IMR-90 (cell line): ENCODE data around the gene IL20. TPM values are rescaled to one million over a fixed set of nuclear protein-coding genes. Genes with fewer than 3 reads are reported as not detected.

Source experiments
- ATAC-seq: fragments of 200-7000 bp; cut with Tn5 transposase; 2 replicates; pipeline ENCODE4 v1.9.1; 2020; ENCODE audit warnings: low read depth, mild to moderate bottlenecking, moderate library complexity
- BruUV-seq: library from RNA; stranded (reverse); fragments of 400-500 nt; replicated peaks from 2 replicates; lab custom pipeline; 2021; lab: Mats Ljungman, UMichigan
- CTCF ChIA-PET: fragments of 300-600 bp; formaldehyde crosslinking; extraction: SDS; loops from one replicate; lab custom pipeline; 2021; ENCODE audit warnings: antibody characterized with exemption; lab: Yijun Ruan, JAX
- POLR2A ChIA-PET: fragments of 300-600 bp; sonication (Branson Sonifier 250); formaldehyde crosslinking; loops from one replicate; lab custom pipeline; 2022; ENCODE audit warnings: antibody characterized with exemption; ENCODE audit not compliant: unreplicated experiment; lab: Charles Lee
- DNase-seq: peaks from one replicate; pipeline ENCODE4 v3.0.0; 2013
- H2AFZ ChIP-seq: replicated peaks from 2 replicates; pipeline ENCODE3; 2013; ENCODE audit warnings: low read length, mild to moderate bottlenecking; ENCODE audit not compliant: poor library complexity
- H2AK5ac ChIP-seq: 2 replicates; pipeline ENCODE4 v1.6.1; 2013; ENCODE audit warnings: low read depth, low read length, inconsistent platforms
- H2AK9ac ChIP-seq: replicated peaks from 2 replicates; pipeline ENCODE3; 2013; ENCODE audit warnings: mild to moderate bottlenecking, low read depth, low read length, moderate library complexity; ENCODE audit not compliant: poor library complexity
- H2BK120ac ChIP-seq: 2 replicates; pipeline ENCODE4 v1.6.1; 2013; ENCODE audit warnings: low read depth, low read length, inconsistent platforms
- H2BK15ac ChIP-seq: 3 replicates; pipeline ENCODE4 v1.6.1; 2013; ENCODE audit warnings: low read depth, low read length, inconsistent platforms
- H2BK20ac ChIP-seq: 2 replicates; pipeline ENCODE4 v1.6.1; 2013; ENCODE audit warnings: low read depth, mild to moderate bottlenecking, inconsistent platforms, low read length, moderate library complexity
- H2BK5ac ChIP-seq: 2 replicates; pipeline ENCODE4 v1.6.1; 2013; ENCODE audit warnings: mild to moderate bottlenecking, low read depth, low read length, inconsistent platforms; ENCODE audit not compliant: poor library complexity, severe bottlenecking
- H3K14ac ChIP-seq: replicated peaks from 2 replicates; pipeline ENCODE4 v1.6.1; 2013; ENCODE audit warnings: low read depth, low read length, inconsistent platforms
- H3K18ac ChIP-seq: 2 replicates; pipeline ENCODE4 v1.6.1; 2013; ENCODE audit warnings: low read depth, low read length, control low read depth
- H3K23ac ChIP-seq: 2 replicates; pipeline ENCODE4 v1.6.1; 2013; ENCODE audit warnings: low read depth, low read length, inconsistent platforms
- H3K27ac ChIP-seq: 2 replicates; pipeline ENCODE4 v1.5.1; 2013; ENCODE audit warnings: mild to moderate bottlenecking, control low read depth, low read length; ENCODE audit not compliant: insufficient read depth
- H3K27me3 ChIP-seq: 2 replicates; pipeline ENCODE4 v1.6.1; 2013; ENCODE audit warnings: low read length; ENCODE audit not compliant: control insufficient read depth, insufficient read depth
- H3K36me3 ChIP-seq: 2 replicates; pipeline ENCODE4 v1.6.1; 2013; ENCODE audit warnings: low read length, mixed read lengths; ENCODE audit not compliant: control insufficient read depth, insufficient read depth
- H3K4ac ChIP-seq: 2 replicates; pipeline ENCODE4 v1.6.1; 2013; ENCODE audit warnings: low read depth, low read length, inconsistent platforms
- H3K4me1 ChIP-seq: 2 replicates; pipeline ENCODE4 v1.6.1; 2013; ENCODE audit warnings: low read length, mixed read lengths; ENCODE audit not compliant: control insufficient read depth, insufficient read depth
- H3K4me2 ChIP-seq: 2 replicates; pipeline ENCODE4 v1.6.1; 2013; ENCODE audit warnings: low read depth, mild to moderate bottlenecking, control low read depth, low read length, moderate library complexity
- H3K4me3 ChIP-seq: 2 replicates; pipeline ENCODE4 v1.5.1; 2013; ENCODE audit warnings: low read depth, mild to moderate bottlenecking, control low read depth, low read length, moderate library complexity; ENCODE audit not compliant: insufficient read depth
- H3K56ac ChIP-seq: 2 replicates; pipeline ENCODE4 v1.6.1; 2013; ENCODE audit warnings: low read length, inconsistent platforms; ENCODE audit not compliant: insufficient read depth; ENCODE audit errors: extremely low read depth
- H3K79me1 ChIP-seq, 2 experiments: 2 replicates each; pipeline ENCODE4 v1.6.1; 2013; ENCODE audit warnings: low read length in 2 of 2, inconsistent platforms in 1 of 2, low read depth in 1 of 2
- H3K9ac ChIP-seq: 2 replicates; pipeline ENCODE4 v1.6.1; 2013; ENCODE audit warnings: low read depth, low read length, control low read depth
- H3K9me1 ChIP-seq: 2 replicates; pipeline ENCODE4 v1.6.1; 2013; ENCODE audit warnings: low read length, inconsistent platforms; ENCODE audit not compliant: insufficient read depth
- H3K9me3 ChIP-seq: 2 replicates; pipeline ENCODE4 v1.6.1; 2013; ENCODE audit warnings: low read length; ENCODE audit not compliant: control insufficient read depth, insufficient read depth
- H4K20me1 ChIP-seq: 2 replicates; pipeline ENCODE4 v1.6.1; 2013; ENCODE audit warnings: low read length, inconsistent platforms; ENCODE audit not compliant: insufficient read depth
- H4K5ac ChIP-seq: 2 replicates; pipeline ENCODE4 v1.6.1; 2013; ENCODE audit warnings: mild to moderate bottlenecking, low read depth, low read length, control low read depth
- H4K8ac ChIP-seq, 2 experiments: 2 replicates each; pipeline ENCODE4 v1.6.1; 2013; ENCODE audit warnings: low read depth in 2 of 2, low read length in 2 of 2, control low read depth in 1 of 2, inconsistent platforms in 1 of 2
- H4K91ac ChIP-seq: 2 replicates; pipeline ENCODE4 v1.6.1; 2013; ENCODE audit warnings: low read depth, low read length, inconsistent platforms; ENCODE audit not compliant: insufficient read depth
- BHLHE40 ChIP-seq: fragments of 150-350 bp; IDR thresholded peaks from 2 replicates; pipeline ENCODE4 v1.6.1; 2016; ENCODE audit warnings: mild to moderate bottlenecking, low read depth, low read length
- CHD1 ChIP-seq: IDR thresholded peaks from 2 replicates; pipeline ENCODE4 v1.6.1; 2012; ENCODE audit warnings: low read depth, low read length, improper control_type of control experiment
- CTCF ChIP-seq: conservative IDR thresholded peaks from 2 replicates; pipeline ENCODE4 v1.5.1; 2012; ENCODE audit warnings: mild to moderate bottlenecking, low read depth, low read length, improper control_type of control experiment
- ELK1 ChIP-seq: fragments of 150-350 bp; IDR thresholded peaks from 2 replicates; pipeline ENCODE4 v1.6.1; 2016; ENCODE audit warnings: low read depth, mild to moderate bottlenecking, low read length, moderate library complexity, borderline replicate concordance
- MAFK ChIP-seq: IDR thresholded peaks from 2 replicates; pipeline ENCODE4 v1.6.1; 2012; ENCODE audit warnings: low read depth, low read length, improper control_type of control experiment
- MAZ ChIP-seq: IDR thresholded peaks from 2 replicates; pipeline ENCODE4 v1.6.1; 2012; ENCODE audit warnings: low read depth, mild to moderate bottlenecking, low read length, improper control_type of control experiment, moderate library complexity, borderline replicate concordance
- MXI1 ChIP-seq: IDR thresholded peaks from 2 replicates; pipeline ENCODE4 v1.6.1; 2012; ENCODE audit warnings: low read depth, mild to moderate bottlenecking, low read length, moderate library complexity, borderline replicate concordance
- NFE2L2 ChIP-seq: fragments of 150-350 bp; IDR thresholded peaks from 2 replicates; pipeline ENCODE4 v1.6.1; 2016; ENCODE audit warnings: low read depth, mild to moderate bottlenecking, low read length
- POLR2A ChIP-seq: IDR thresholded peaks from 2 replicates; pipeline ENCODE4 v1.6.1; 2012; ENCODE audit warnings: mild to moderate bottlenecking, low read depth, low read length
- RAD21 ChIP-seq: IDR thresholded peaks from 2 replicates; pipeline ENCODE4 v1.6.1; 2012; ENCODE audit warnings: low read length, improper control_type of control experiment
- RCOR1 ChIP-seq: IDR thresholded peaks from 2 replicates; pipeline ENCODE4 v1.6.1; 2012; ENCODE audit warnings: mild to moderate bottlenecking, low read length, improper control_type of control experiment; ENCODE audit not compliant: insufficient replicate concordance
- RFX5 ChIP-seq: IDR thresholded peaks from 2 replicates; pipeline ENCODE4 v1.8.0; 2012; ENCODE audit warnings: low read depth, mild to moderate bottlenecking, low read length, moderate library complexity
- SMC3 ChIP-seq: fragments of 150-350 bp; IDR thresholded peaks from 2 replicates; pipeline ENCODE4 v1.6.1; 2016; ENCODE audit warnings: low read depth, mild to moderate bottlenecking, antibody characterized with exemption, low read length, moderate library complexity
- WGBS, 2 experiments: methylation state at CpG; one replicate each; pipeline versions ENCODE4 v1.1.5 to v1.1.7; 2013; ENCODE audit warnings: missing lambda C conversion rate in 2 of 2; ENCODE audit not compliant: insufficient read length in 1 of 2; ENCODE audit errors: extremely low coverage in 2 of 2; 5-methylcytosine and 5-hydroxymethylcytosine counted together
- dilution Hi-C: fragments of 300-500 bp; cut with HindIII; formaldehyde crosslinking; loops from one replicate; pipeline ENCODE4 v1.14.3; 2018; ENCODE audit warnings: low sequenced_read_pairs; ENCODE audit not compliant: unreplicated experiment
- in situ Hi-C: fragments of 300-500 bp; cut with MboI; formaldehyde crosslinking; loops from 3 replicates; pipeline ENCODE4 v1.14.3; 2019; ENCODE audit warnings: low sequenced_read_pairs, inconsistent platforms, mixed read lengths
- intact Hi-C: fragments of 100-400 bp; cut with micrococcal nuclease; formaldehyde crosslinking; loops from 2 replicates; pipeline ENCODE4 v1.10.0; 2022
- polyA plus RNA-seq, 3 experiments: library from polyadenylated mRNA; depleted of rRNA; stranded (reverse); fragments of >200 nt; gene quantifications; 2 replicates each; pipeline ENCODE4 v1.2.3, GENCODE V29; 2012; ENCODE audit warnings: low replicate concordance in 1 of 3
- total RNA-seq: library from RNA; depleted of rRNA; stranded (reverse); fragments of >200 nt; gene quantifications from 2 replicates; pipeline ENCODE4 v1.2.3, GENCODE V29; 2012
- TF ChIP-seq, protein P1 (sequence below): fragments of 150-350 bp; IDR thresholded peaks from 2 replicates; pipeline ENCODE4 v1.6.1; 2017; ENCODE audit warnings: mild to moderate bottlenecking, antibody characterized with exemption, low read length, low read depth

IL20 gene
- total and polyA plus RNA-seq, 2 of the 4 experiments (the other 2 are of a cell fraction): not detected

DNA sequence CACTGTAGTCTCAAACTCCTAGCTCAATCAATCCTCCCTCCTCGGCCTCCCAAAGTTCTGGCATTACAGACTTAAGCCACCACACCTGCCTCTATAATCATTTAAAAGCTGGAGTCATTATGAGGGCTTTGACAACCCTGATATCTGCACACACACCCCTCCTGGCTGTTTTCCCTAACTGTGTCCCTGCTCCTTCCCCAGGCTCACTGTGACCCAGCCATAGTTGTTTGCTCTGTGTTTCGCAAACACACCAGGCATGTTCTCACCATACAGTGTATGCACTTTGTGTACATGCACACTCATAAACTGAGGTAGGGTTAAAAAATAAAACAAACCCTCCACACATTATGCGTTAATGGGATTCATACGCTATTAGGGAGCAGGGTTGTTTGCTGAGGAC, 21.8 kb upstream of the IL20 start:
- peaks cover 10% of the 10 kb centered on the region for H3K4me1 ChIP-seq
- H2BK5ac ChIP-seq: no peak overlapping the region
- H2AK9ac ChIP-seq: peak overlapping the region; percentile 9
- peaks cover 10% of the 10 kb centered on the region for H3K9me1 ChIP-seq
- H3K4ac ChIP-seq: no peak overlapping the region
- H3K79me1 ChIP-seq: no peaks in the 10 kb centered on the region
- H2BK20ac ChIP-seq: no peak overlapping the region
- ChIA-PET CTCF (no interaction called here), POLR2A (no interaction called here)
- no peak overlapping the region for H2BK120ac ChIP-seq
- peaks cover 2% of the 10 kb centered on the region; the same call in 1 of the 2 replicates for H3K27me3 ChIP-seq
- H2AK5ac ChIP-seq: no peak overlapping the region
- H2AFZ ChIP-seq: no peak overlapping the region
- WGBS, 2 experiments: 60% methylated on average over 1 of the region's 4 CpGs; no CpG with 5 or more reads in 1 of the 2 experiments
- no peak overlapping the region for H3K4me3 ChIP-seq
- no peak overlapping the region for H3K14ac ChIP-seq
- H4K5ac ChIP-seq: no peak overlapping the region
- H2BK15ac ChIP-seq: no peak overlapping the region
- H3K36me3 ChIP-seq: no peaks in the 10 kb centered on the region
- no peaks in the 10 kb centered on the region for H3K9me3 ChIP-seq
- in situ Hi-C loops (no loop called here), dilution Hi-C loops (no loop called here), intact Hi-C loops (no loop called here)
- H4K8ac ChIP-seq: no peak overlapping the region
- H3K18ac ChIP-seq: no peak overlapping the region
- DNase-seq (no peak), ATAC-seq (no peak)
- BruUV-seq: no TSS peak
- no peak overlapping the region for H3K9ac ChIP-seq
- H4K20me1 ChIP-seq: no peaks in the 10 kb centered on the region
- TF ChIP-seq, protein P1, sequence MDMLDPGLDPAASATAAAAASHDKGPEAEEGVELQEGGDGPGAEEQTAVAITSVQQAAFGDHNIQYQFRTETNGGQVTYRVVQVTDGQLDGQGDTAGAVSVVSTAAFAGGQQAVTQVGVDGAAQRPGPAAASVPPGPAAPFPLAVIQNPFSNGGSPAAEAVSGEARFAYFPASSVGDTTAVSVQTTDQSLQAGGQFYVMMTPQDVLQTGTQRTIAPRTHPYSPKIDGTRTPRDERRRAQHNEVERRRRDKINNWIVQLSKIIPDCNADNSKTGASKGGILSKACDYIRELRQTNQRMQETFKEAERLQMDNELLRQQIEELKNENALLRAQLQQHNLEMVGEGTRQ: no peak
- TF ChIP-seq CHD1: no peak
- TF ChIP-seq BHLHE40: no peak
- no peak for TF ChIP-seq CTCF
- TF ChIP-seq POLR2A: no peak
- no peak for TF ChIP-seq SMC3
- no peak for TF ChIP-seq MAFK
- no peak for TF ChIP-seq RAD21
- no peak for TF ChIP-seq ELK1
- no peak for TF ChIP-seq NFE2L2
- no peak for TF ChIP-seq MAZ
- no peak for TF ChIP-seq RFX5
- no peak for TF ChIP-seq RCOR1
- no peak for TF ChIP-seq MXI1
- no peak overlapping the region for H3K27ac ChIP-seq
- no peak overlapping the region for H3K4me2 ChIP-seq
- no peak overlapping the region for H3K23ac ChIP-seq
- H3K56ac ChIP-seq: no peak overlapping the region
- H4K91ac ChIP-seq: no peak overlapping the region
